ENCODE results near the gene CACNG4. TPM values are rescaled to one million over a fixed set of nuclear protein-coding genes. Genes with fewer than 3 reads are reported as not detected.

CACNG4 gene
- polyA plus RNA-seq, 1 donor = 5.1 TPM

DNA sequence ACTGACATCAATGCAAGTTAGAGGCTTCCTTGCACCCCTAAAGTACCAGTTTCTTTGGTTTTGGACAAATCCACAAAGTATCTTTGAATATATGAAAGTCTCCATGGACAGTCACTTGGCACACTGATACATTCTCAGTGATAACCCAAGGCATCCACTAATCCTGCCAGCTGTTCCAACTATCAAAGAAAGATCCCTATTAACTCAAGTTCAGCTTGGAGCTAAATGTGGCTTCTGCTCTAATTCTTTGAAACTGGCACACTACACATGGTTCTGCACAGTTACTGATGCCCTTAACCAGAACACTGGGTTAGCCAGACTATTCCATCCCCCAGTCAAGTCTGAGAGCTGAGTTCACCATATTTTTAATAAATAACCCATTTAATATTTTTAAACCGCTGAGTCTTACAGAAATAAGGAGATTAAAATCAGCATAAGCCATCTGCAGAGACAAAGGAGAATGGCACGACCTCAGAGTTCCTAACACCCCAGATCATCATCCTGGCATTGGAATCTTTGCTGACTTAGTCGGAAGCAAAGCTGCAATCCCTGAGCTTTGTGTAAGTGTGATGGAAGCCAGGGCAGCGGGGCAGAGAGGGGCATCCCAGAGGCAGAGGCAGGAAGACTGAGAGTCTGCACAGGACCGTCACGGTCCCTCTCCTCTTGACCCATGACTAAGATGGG, 86.1 kb downstream of the CACNG4 start:
- 63% methylated on average over 2 of the region's 6 CpGs for WGBS (ENCODE audit: insufficient coverage, low lambda C conversion rate)
- H3K27me3 ChIP-seq (ENCODE audit: control insufficient read depth, insufficient read depth, low read length) = no peaks in the 10 kb centered on the region
- H3K4me1 ChIP-seq (ENCODE audit: control insufficient read depth, insufficient read depth, low read length) = no peaks in the 10 kb centered on the region
- H3K36me3 ChIP-seq (ENCODE audit: control insufficient read depth, insufficient read depth, low read length) = no peaks in the 10 kb centered on the region
- DNase-seq = no peak
- no peak overlapping the region for H3K27ac ChIP-seq (ENCODE audit: low read length)
- no peak overlapping the region for H3K4me3 ChIP-seq (ENCODE audit: low read length)
- no peaks in the 10 kb centered on the region for H3K9me3 ChIP-seq (ENCODE audit: control insufficient read depth, low read depth, low read length)

DNA sequence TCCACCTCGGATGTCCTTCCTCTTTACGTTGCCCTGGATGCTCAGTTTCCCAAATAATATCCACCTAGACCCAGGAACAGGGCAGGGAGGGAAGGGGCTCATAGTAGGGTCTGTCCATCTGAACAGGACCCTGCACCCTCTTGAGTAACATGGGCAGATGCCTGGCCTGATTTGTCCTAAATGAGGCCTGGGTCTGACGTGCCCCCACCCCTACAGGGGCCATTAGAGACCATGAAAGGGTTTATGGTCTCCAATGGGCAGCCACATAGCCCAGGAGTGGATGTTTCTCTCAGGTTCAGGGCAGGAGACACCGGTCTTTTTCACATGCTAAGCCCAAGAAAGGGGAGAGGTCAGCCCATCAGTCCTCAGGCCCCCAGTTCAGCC, 86.6 kb downstream of the CACNG4 start:
- no CpG with 5 or more reads among the region's 4 CpGs for WGBS (ENCODE audit: insufficient coverage, low lambda C conversion rate)
- H3K27me3 ChIP-seq (ENCODE audit: control insufficient read depth, insufficient read depth, low read length) = no peaks in the 10 kb centered on the region
- no peaks in the 10 kb centered on the region for H3K36me3 ChIP-seq (ENCODE audit: control insufficient read depth, insufficient read depth, low read length)
- H3K9me3 ChIP-seq (ENCODE audit: control insufficient read depth, low read depth, low read length) = no peaks in the 10 kb centered on the region
- no peak overlapping the region for H3K4me3 ChIP-seq (ENCODE audit: low read length)
- H3K27ac ChIP-seq (ENCODE audit: low read length) = no peak overlapping the region
- no peak for DNase-seq
- no peaks in the 10 kb centered on the region for H3K4me1 ChIP-seq (ENCODE audit: control insufficient read depth, insufficient read depth, low read length)

DNA sequence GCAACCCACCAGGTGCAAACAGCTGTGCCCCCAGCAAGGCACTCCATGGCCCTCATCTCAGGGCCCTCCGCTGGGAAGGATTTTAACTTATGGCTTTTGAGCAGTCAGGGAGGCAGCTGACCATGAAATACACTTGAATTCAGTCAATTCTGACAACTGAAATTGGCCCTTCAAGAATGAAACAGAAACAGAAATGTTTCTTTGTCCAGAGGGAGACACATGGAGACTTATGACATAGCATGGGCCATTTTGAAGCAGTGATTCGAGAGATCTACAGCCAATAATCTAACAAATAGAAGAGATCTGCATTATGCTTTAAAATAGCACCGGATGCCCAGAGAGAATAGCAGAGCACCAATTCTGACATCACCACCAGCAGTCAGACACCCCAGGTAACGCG, 87.3 kb downstream of the CACNG4 start:
- no peaks in the 10 kb centered on the region for H3K27me3 ChIP-seq (ENCODE audit: control insufficient read depth, insufficient read depth, low read length)
- WGBS (ENCODE audit: insufficient coverage, low lambda C conversion rate) = 80% methylated on average over 1 of the region's 5 CpGs

DNA sequence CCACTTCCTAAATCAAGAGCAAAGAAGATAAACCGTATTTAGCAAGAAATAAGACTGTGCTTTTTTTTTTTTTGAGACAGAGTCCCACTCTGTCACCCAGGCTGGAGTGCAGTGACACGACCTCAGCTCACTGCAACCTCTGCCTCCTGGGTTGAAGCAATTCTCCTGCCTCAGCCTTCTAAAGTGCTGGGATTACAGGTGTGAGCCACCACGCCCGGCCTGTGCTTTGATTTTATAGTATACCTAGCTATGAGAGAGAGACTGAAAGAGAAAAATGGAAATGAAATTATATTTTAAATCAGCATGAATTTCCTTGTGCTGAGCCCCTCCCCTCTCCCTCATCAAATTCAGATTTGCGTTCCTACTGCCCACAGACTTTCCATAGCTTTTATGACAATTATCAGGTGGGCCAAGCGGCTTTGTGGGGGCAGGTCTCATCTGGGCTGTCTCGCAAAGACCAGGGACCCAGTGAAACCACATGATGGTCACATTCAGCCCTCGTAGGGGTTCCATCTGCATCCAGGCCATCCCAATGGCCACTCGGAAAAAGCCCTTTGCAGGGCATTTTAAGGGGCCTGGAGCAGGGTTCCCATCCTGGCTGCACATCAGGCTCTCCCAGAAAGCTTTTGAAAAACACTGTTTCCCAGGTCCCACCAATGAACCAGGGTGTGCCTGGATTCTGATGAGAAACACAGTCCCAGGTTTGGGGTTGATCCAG, 88.4 kb downstream of the CACNG4 start:
- Histone ChIP-seq H3K27me3 (ENCODE audit: control insufficient read depth, insufficient read depth, low read length) (no peaks in the 10 kb centered on the region), H3K9me3 (ENCODE audit: control insufficient read depth, low read depth, low read length) (no peaks in the 10 kb centered on the region), H3K27ac (ENCODE audit: low read length) (no peak overlapping the region), H3K4me3 (ENCODE audit: low read length) (no peak overlapping the region), H3K36me3 (ENCODE audit: control insufficient read depth, insufficient read depth, low read length) (no peaks in the 10 kb centered on the region), H3K4me1 (ENCODE audit: control insufficient read depth, insufficient read depth, low read length) (peaks cover 4% of the 10 kb centered on the region)
- no peak for DNase-seq
- 74% methylated on average over 3 of the region's 9 CpGs for WGBS (ENCODE audit: insufficient coverage, low lambda C conversion rate)

More for the DNA sequence above, 87.3 kb downstream of the CACNG4 start:
- H3K27ac ChIP-seq (ENCODE audit: low read length) = no peak overlapping the region
- H3K9me3 ChIP-seq (ENCODE audit: control insufficient read depth, low read depth, low read length) = no peaks in the 10 kb centered on the region
- no peaks in the 10 kb centered on the region for H3K36me3 ChIP-seq (ENCODE audit: control insufficient read depth, insufficient read depth, low read length)
- H3K4me1 ChIP-seq (ENCODE audit: control insufficient read depth, insufficient read depth, low read length) = peaks cover 2% of the 10 kb centered on the region
- no peak for DNase-seq
- no peak overlapping the region for H3K4me3 ChIP-seq (ENCODE audit: low read length)

DNA sequence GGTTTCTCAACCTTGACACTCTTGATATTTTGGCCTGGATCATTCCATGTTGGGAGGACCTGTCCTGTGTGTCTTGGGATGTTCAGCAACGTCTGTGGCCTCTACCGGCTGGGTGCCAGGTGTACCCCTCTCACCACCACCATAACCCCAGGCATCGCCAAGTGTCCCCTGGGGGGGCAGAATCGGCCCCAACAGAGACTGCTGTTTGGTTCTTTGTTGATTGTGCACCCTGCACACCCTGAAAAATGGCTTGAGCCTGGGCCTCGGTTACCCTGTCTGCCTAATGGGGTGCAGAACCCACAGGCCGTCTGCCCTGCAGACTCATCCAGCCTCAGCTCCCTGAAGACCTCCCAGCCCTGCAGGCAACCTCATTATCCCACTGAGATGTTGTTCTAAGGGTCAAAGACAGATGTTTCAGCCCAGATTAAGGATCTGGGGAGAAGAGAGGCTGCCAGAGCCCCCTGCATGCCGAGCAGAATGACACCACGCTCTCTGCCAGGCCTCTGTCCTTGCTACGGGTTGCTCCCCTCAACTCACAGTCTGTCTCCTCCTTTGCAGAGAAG, 89.0 kb downstream of the CACNG4 start:
- no CpG with 5 or more reads among the region's 9 CpGs for WGBS (ENCODE audit: insufficient coverage, low lambda C conversion rate)
- Histone ChIP-seq H3K4me3 (ENCODE audit: low read length) (no peak overlapping the region), H3K27ac (ENCODE audit: low read length) (no peak overlapping the region), H3K9me3 (ENCODE audit: control insufficient read depth, low read depth, low read length) (no peaks in the 10 kb centered on the region), H3K36me3 (ENCODE audit: control insufficient read depth, insufficient read depth, low read length) (no peaks in the 10 kb centered on the region), H3K4me1 (ENCODE audit: control insufficient read depth, insufficient read depth, low read length) (peaks cover 4% of the 10 kb centered on the region), H3K27me3 (ENCODE audit: control insufficient read depth, insufficient read depth, low read length) (no peaks in the 10 kb centered on the region)
- no peak for DNase-seq

DNA sequence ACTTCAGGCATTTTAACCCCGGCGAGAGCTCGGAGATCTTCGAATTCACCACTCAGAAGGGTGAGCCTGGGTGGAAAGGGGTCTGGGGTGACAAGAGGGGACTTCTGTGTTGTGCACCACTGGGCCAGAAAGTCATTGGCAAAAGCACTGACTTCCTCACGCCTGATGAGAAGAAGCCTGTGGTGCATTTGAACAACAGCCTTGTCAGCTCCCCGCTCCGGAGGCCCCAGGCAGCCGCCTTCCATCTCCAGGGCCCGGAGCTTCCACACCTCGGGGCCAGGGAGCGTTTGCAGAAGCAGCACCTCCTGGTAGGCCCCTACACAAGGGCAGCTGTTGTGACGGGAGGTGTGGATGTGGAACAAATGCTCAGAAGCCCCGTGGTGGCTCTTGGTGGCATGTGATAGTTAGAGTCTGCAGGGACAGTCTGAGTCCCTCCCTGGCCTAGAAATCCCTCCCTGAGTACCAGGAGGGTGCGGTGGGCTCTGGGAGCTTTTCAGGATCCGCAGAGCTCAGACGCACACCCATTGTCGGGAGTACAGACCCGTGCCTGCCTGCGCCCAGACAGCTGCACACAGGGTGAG, 89.6 kb downstream of the CACNG4 start:
- Histone ChIP-seq H3K36me3 (ENCODE audit: control insufficient read depth, insufficient read depth, low read length) (no peaks in the 10 kb centered on the region), H3K4me1 (ENCODE audit: control insufficient read depth, insufficient read depth, low read length) (peaks cover 4% of the 10 kb centered on the region), H3K27me3 (ENCODE audit: control insufficient read depth, insufficient read depth, low read length) (no peaks in the 10 kb centered on the region), H3K27ac (ENCODE audit: low read length) (no peak overlapping the region), H3K9me3 (ENCODE audit: control insufficient read depth, low read depth, low read length) (no peaks in the 10 kb centered on the region), H3K4me3 (ENCODE audit: low read length) (no peak overlapping the region)
- DNase-seq = no peak
- 100% methylated on average over 2 of the region's 19 CpGs for WGBS (ENCODE audit: insufficient coverage, low lambda C conversion rate)

DNA sequence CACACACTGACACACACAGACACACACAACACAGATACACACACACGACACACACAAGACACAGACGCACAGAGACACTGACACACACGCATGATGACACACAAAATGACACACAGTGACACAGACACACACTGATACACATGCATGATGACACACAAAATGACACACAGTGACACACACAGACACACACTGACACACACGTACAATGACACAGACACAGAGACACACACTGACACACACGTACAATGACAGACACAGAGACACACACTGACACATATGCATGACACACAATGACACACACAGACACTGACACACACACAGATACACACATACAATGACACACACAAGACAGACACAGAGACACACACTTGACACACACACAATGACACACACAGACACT, 90.1 kb downstream of the CACNG4 start:
- Histone ChIP-seq H3K27me3 (ENCODE audit: control insufficient read depth, insufficient read depth, low read length) (no peaks in the 10 kb centered on the region), H3K4me1 (ENCODE audit: control insufficient read depth, insufficient read depth, low read length) (peaks cover 4% of the 10 kb centered on the region), H3K4me3 (ENCODE audit: low read length) (no peak overlapping the region), H3K27ac (ENCODE audit: low read length) (no peak overlapping the region), H3K36me3 (ENCODE audit: control insufficient read depth, insufficient read depth, low read length) (no peaks in the 10 kb centered on the region), H3K9me3 (ENCODE audit: control insufficient read depth, low read depth, low read length) (no peaks in the 10 kb centered on the region)
- WGBS (ENCODE audit: insufficient coverage, low lambda C conversion rate) = no CpG with 5 or more reads among the region's 5 CpGs
- no peak for DNase-seq

DNA sequence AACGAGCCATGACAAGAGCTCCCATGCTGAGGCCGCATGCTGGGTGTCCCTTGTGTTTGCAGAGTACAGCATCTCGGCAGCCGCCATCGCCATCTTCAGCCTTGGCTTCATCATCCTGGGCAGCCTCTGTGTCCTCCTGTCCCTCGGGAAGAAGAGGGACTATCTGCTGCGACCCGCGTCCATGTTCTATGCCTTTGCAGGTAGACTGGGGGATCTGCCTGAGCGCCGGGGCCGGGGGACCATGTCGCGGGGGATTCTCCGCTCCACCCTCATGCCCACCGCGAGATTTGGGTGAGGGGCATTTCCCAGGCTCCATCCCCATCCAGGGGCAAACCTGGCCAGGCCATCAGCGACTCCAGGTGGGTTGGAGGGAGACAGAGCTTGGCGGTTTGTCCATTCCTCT, 90.5 kb downstream of the CACNG4 start:
- Histone ChIP-seq H3K27me3 (ENCODE audit: control insufficient read depth, insufficient read depth, low read length) (no peaks in the 10 kb centered on the region), H3K9me3 (ENCODE audit: control insufficient read depth, low read depth, low read length) (no peaks in the 10 kb centered on the region), H3K36me3 (ENCODE audit: control insufficient read depth, insufficient read depth, low read length) (no peaks in the 10 kb centered on the region), H3K4me1 (ENCODE audit: control insufficient read depth, insufficient read depth, low read length) (peaks cover 4% of the 10 kb centered on the region), H3K4me3 (ENCODE audit: low read length) (no peak overlapping the region), H3K27ac (ENCODE audit: low read length) (no peak overlapping the region)
- DNase-seq = no peak
- WGBS (ENCODE audit: insufficient coverage, low lambda C conversion rate) = no CpG with 5 or more reads among the region's 19 CpGs

DNA sequence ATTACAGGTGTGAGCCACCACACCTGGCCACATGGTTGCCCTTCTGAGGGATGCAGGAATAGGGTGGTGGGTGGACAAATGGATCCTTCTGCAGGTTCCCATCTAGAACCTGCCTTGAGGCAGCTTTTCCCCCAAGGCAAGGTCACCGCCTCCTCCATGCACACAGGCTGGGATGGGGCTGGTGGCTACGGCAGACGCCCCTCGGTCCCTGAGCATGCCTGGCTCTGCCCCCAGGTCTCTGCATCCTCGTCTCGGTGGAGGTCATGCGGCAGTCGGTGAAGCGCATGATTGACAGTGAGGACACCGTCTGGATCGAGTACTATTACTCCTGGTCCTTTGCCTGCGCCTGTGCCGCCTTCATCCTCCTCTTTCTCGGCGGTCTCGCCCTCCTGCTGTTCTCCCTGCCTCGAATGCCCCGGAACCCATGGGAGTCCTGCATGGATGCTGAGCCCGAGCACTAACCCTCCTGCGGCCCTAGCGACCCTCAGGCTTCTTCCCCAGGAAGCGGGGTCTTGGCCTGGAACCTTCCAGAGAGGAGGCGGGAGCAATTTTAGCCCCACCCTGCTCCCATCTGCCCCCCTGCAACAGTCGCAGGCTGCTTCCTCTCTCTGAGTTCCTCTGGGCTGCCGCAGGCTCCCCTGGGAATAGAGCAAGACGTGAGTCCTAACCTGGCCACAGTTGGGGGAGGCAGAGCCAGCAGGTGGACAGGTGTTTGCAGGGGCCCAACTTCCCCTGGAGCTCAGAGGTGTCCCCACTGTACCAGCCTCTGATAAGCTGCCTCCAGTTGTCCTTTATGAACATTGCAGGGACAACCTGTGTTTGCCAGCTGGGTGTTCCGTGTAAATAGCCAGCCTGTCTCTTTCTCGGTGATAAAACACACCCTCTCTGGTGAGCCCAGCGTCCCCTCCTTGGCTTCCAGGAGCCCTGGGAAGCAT, 91.6 kb downstream of the CACNG4 start:
- 100% methylated on average over 6 of the region's 29 CpGs for WGBS (ENCODE audit: insufficient coverage, low lambda C conversion rate)
- no peaks in the 10 kb centered on the region for H3K9me3 ChIP-seq (ENCODE audit: control insufficient read depth, low read depth, low read length)
- peak; percentile 12 to 51 for DNase-seq

More for the DNA sequence above, 91.6 kb downstream of the CACNG4 start:
- H3K4me3 ChIP-seq (ENCODE audit: low read length) = no peak overlapping the region
- H3K27ac ChIP-seq (ENCODE audit: low read length) = peak overlapping the region; percentile 23
- H3K4me1 ChIP-seq (ENCODE audit: control insufficient read depth, insufficient read depth, low read length) = peaks cover 4% of the 10 kb centered on the region
- H3K27me3 ChIP-seq (ENCODE audit: control insufficient read depth, insufficient read depth, low read length) = no peaks in the 10 kb centered on the region
- H3K36me3 ChIP-seq (ENCODE audit: control insufficient read depth, insufficient read depth, low read length) = no peaks in the 10 kb centered on the region
